Skin of body (tissue), 3 donors: ENCODE data around the gene RBM46. TPM values are rescaled to one million over a fixed set of nuclear protein-coding genes. Genes with fewer than 3 reads are reported as not detected.
"Not testable (repeated sequence)": the region's sequence is repeated elsewhere in the genome, so short reads cannot be mapped to it uniquely, and the experiment has no call there.

Experiments
- DNase-seq: peaks from one replicate; lab custom pipeline; 2025; lab: John Stamatoyannopoulos, UW
- small RNA-seq: library from RNA; depleted of rRNA; stranded (forward); fragments of <200 nt; gene quantifications from one replicate; pipeline ENCODE3, GENCODE V24; 2014; ENCODE audit warnings: low replicate concordance
- total RNA-seq: library from RNA; depleted of rRNA; stranded (reverse); fragments of >200 nt; gene quantifications from one replicate; pipeline ENCODE4 v1.2.3, GENCODE V29; 2014

Gene RBM46
- total RNA-seq, 1 donor from 2014 or later, result not detected

DNA sequence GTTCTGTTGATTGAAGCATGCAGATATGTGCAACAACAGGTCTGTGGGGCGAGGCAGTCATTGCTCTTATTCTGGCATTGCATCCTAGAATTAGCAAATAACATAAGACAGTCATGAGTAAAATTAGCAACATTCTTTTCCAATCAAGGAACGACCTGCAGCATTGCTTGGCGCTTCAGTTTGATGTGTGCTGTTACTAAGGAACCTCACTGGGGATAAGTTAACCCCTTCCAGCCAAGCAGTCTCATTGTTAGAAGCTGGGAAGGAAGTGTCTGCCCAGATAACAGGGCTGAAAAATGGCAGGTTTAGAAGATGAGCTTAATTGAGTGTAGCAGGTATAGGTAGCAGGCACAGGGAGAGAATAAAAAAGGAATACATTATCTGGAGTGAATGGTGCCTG is 55.4 kb downstream of the RBM46 start:
- DNase-seq, result no peak

DNA sequence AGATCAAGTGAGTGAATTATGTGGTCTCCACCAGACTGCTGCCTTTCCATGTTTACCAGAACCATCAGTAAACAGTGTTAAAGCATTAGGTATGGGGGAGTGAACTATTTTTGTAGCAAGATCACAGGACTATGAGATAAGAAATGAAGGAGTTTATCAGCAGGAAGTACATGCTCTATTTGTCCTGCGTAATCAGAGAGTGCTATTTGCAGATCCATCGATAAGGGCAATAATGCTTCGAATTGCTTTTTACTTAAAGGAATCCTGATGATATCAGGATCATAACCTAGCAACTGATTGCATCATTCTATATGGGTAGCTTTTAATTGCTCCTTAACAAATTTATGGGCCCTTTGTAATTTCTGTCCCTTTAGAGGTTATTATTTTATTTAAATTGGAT is 57.1 kb downstream of the RBM46 start:
- no peak for DNase-seq

GRCh38 chr4:154838694-154839093 is 57.6 kb downstream of the RBM46 start:
- DNase-seq, result no peak

GRCh38 chr4:154854362-154854761 is 73.3 kb downstream of the RBM46 start:
- no peak for DNase-seq

- DNase-seq, result no peak
Measured at GRCh38 chr4:154858166-154858565, 77.1 kb downstream of the RBM46 start.

DNA sequence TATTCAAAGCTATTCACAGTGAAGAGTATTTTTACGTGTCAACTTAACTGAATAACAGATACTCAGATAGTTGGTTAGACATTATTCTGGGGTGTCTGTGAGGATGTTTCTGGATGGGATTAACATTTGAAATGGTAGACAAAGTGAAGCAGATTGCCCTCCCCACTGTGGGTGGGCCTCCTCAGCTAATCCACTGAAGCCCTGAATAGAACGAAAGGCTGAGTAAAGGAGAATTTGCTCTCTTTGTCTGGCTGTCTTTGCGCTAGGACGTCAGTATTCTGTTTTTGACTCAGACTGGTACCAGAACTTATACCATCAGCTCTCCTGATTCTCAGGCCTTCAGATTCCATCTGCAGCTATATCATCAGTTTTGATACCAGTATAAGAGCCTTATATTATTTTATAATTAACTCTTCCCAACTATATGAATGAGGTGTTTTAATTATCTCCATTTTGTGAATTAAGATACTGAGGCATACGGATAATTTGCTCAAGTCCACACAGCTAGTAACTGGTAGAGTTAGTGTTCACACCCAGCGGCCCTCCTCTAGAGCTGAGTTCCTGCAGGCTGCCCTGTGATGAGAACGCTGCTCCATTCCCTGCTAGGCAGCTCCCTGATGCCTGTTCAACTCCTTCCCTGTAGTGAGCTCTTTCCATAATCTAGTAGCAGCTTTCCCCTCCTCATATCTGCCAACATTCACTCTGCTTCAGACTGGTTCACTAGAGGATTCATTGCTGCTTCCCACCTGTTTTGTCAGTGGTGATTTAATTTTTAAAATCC is 87.5 kb downstream of the RBM46 start:
- no peak for DNase-seq

GRCh38 chr4:154869301-154869700 is 88.2 kb downstream of the RBM46 start:
- DNase-seq, result no peak

DNA sequence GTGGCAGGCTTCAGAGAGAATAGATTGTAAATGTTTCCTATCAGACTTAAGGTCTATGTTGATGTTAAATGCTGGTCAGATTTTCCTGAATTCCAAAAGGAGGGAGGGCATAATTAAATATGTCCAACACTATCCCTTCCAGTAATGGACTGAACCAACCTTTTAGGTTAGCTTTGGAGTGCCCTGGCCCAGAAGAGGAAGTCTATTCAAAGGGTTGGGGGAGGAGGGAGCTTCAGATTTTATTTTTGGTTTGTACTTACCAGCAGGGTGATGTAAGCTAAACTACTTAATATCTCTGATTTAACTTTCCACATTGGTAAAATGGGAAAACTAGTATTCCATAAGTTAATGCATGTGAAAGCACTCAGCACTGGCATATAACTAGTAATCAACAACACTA is 91.1 kb downstream of the RBM46 start:
- DNase-seq, result no peak

DNA sequence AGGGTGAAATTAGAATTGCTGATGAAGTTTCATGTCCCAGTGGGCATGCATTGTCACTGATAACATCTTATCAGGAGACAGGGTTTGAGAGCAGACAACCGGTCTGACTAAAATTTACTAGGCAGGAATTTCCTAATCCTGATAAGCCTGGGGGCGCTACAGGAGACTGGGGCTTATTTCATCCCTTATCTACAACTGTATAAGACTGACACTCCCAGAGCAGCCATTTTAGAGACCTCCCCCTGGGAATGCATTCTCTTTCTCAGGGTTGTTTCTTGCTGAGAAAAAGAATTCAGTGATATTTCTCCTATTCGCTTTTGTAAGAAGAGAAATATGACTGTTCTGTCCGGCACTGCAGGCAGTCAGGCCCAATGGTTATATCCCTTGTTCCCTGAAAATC is 93.0 kb downstream of the RBM46 start:
- DNase-seq, result not testable (repeated sequence)

- no peak for DNase-seq
Measured at GRCh38 chr4:154877110-154877760, 96.2 kb downstream of the RBM46 start.

Small RNA genes lying within 50 kb of the gene (small RNA-seq; reads per million reads assigned to genes)
- gene RNU2-44P (not detected), gene RNU2-66P (not detected)

Other genes with a start within 250 kb of the RBM46 start
- 47.2 TPM for gene PLRG1, start 230.9 kb upstream of the RBM46 start, total RNA-seq
- gene FGB, start 218.3 kb upstream of the RBM46 start, total RNA-seq, result not detected
- not detected for gene FGA, start 190.5 kb upstream of the RBM46 start, total RNA-seq
- gene FGG, start 168.6 kb upstream of the RBM46 start, total RNA-seq, result not detected
- not detected for gene LRAT, start 37.3 kb upstream of the RBM46 start, total RNA-seq